Right lung (tissue), 5 donors: ENCODE data around the gene AKR7A2. TPM values are rescaled to one million over a fixed set of nuclear protein-coding genes. Genes with fewer than 3 reads are reported as not detected.

Experiments used
- DNase-seq, 2 donors: peaks; one replicate each; pipeline ENCODE4 v3.0.0-alpha.2; 2013
- polyA plus RNA-seq, 5 donors: library from polyadenylated mRNA; unstranded; fragments of 120-200 nt; gene quantifications; one replicate each; pipeline versions ENCODE4 v1.2.1 to v1.2.3, GENCODE V29; 2013; ENCODE audit warnings: inconsistent platforms in 1 of 5, low replicate concordance in 1 of 5; ENCODE audit not compliant: insufficient read length in 5 of 5, insufficient read depth in 1 of 5

Gene AKR7A2
- polyA plus RNA-seq, 5 donors: 57.5 to 78.6 (median 66.4) TPM

- DNase-seq: no peak
Observed at GRCh38 chr1:19344831-19345230, 32.9 kb upstream of the AKR7A2 start.

- DNase-seq: no peak
Observed at GRCh38 chr1:19344372-19344810, 32.4 kb upstream of the AKR7A2 start.

GRCh38 chr1:19343617-19344350, 31.8 kb upstream of the AKR7A2 start:
- DNase-seq: no peak

- DNase-seq: no peak
Observed at GRCh38 chr1:19342894-19343616, 31.1 kb upstream of the AKR7A2 start.

- DNase-seq: no peak
Observed at GRCh38 chr1:19342062-19342750, 30.3 kb upstream of the AKR7A2 start.

GRCh38 chr1:19341201-19342061, 29.5 kb upstream of the AKR7A2 start:
- DNase-seq: no peak

- no peak for DNase-seq
Observed at GRCh38 chr1:19340387-19340937, 28.5 kb upstream of the AKR7A2 start.

- no peak for DNase-seq
Observed at GRCh38 chr1:19339214-19339861, 27.4 kb upstream of the AKR7A2 start.

- no peak for DNase-seq
Observed at GRCh38 chr1:19338323-19338762, 26.4 kb upstream of the AKR7A2 start.

GRCh38 chr1:19337289-19337688, 25.3 kb upstream of the AKR7A2 start:
- no peak for DNase-seq

- no peak for DNase-seq
Observed at GRCh38 chr1:19336543-19336942, 24.6 kb upstream of the AKR7A2 start.

- no peak for DNase-seq
Observed at GRCh38 chr1:19333587-19334354, 21.8 kb upstream of the AKR7A2 start.

GRCh38 chr1:19332832-19333231, 20.9 kb upstream of the AKR7A2 start:
- DNase-seq: no peak

GRCh38 chr1:19331262-19331878, 19.4 kb upstream of the AKR7A2 start:
- DNase-seq: no peak

GRCh38 chr1:19330449-19331135, 18.6 kb upstream of the AKR7A2 start:
- DNase-seq: no peak

GRCh38 chr1:19329611-19330010, 17.7 kb upstream of the AKR7A2 start:
- DNase-seq: no peak

GRCh38 chr1:19329188-19329587, 17.2 kb upstream of the AKR7A2 start:
- DNase-seq: no peak

- no peak for DNase-seq
Observed at GRCh38 chr1:19328486-19328885, 16.5 kb upstream of the AKR7A2 start.

- no peak for DNase-seq
Observed at GRCh38 chr1:19327736-19328135, 15.8 kb upstream of the AKR7A2 start.
